H1 (cell line): Measurements from ENCODE around the gene PLD3. TPM values are rescaled to one million over a fixed set of nuclear protein-coding genes. Genes with fewer than 3 reads are reported as not detected.

Experiments
- CTCF ChIA-PET: fragments of 300-600 bp; sonication (Branson Sonifier 250); formaldehyde crosslinking; loops from one replicate; lab custom pipeline; 2021; ENCODE audit not compliant: partially characterized antibody; lab: Charles Lee
- POLR2A ChIA-PET: fragments of 300-600 bp; sonication (Branson Sonifier 250); formaldehyde crosslinking; loops from one replicate; lab custom pipeline; 2021; ENCODE audit warnings: inconsistent platforms; ENCODE audit not compliant: partially characterized antibody; lab: Charles Lee
- DNase-seq, 2 experiments: peaks; one replicate each; pipeline versions ENCODE4 v3.0.0 to v3.0.0-alpha.2; 2010 to 2022; ENCODE audit warnings: low spot score in 2 of 2, low read depth in 1 of 2, mixed read lengths in 1 of 2
- FAIRE-seq: peaks from 2 replicates; lab custom pipeline; 2011; peaks lifted over from hg19 to GRCh38; lab: Jason Lieb, UNC
- H2AFZ ChIP-seq: 2 replicates; pipeline ENCODE4 v1.8.1; 2012; ENCODE audit warnings: low read length, inconsistent platforms
- H2AK5ac ChIP-seq: 2 replicates; pipeline ENCODE4 v1.6.1; 2013; ENCODE audit warnings: low read depth, low read length
- H2BK120ac ChIP-seq: replicated peaks from 2 replicates; pipeline ENCODE3; 2013; ENCODE audit warnings: low read depth, low read length, inconsistent platforms
- H2BK12ac ChIP-seq: 2 replicates; pipeline ENCODE4 v1.6.1; 2013; ENCODE audit warnings: low read depth, low read length
- H2BK15ac ChIP-seq: 2 replicates; pipeline ENCODE4 v1.6.1; 2013; ENCODE audit warnings: low read length
- H2BK20ac ChIP-seq: 2 replicates; pipeline ENCODE4 v1.6.1; 2013; ENCODE audit warnings: low read length
- H2BK5ac ChIP-seq: 2 replicates; pipeline ENCODE4 v1.6.1; 2013; ENCODE audit warnings: low read depth, low read length
- H3K14ac ChIP-seq: 2 replicates; pipeline ENCODE4 v1.6.1; 2013; ENCODE audit warnings: inconsistent platforms; ENCODE audit not compliant: insufficient read length
- H3K18ac ChIP-seq: 2 replicates; pipeline ENCODE4 v1.6.1; 2013; ENCODE audit warnings: low read length; ENCODE audit errors: extremely low read depth
- H3K23ac ChIP-seq: 2 replicates; pipeline ENCODE4 v1.6.1; 2013; ENCODE audit warnings: inconsistent platforms; ENCODE audit not compliant: insufficient read length
- H3K23me2 ChIP-seq: 2 replicates; pipeline ENCODE4 v1.6.1; 2013; ENCODE audit warnings: low read depth, low read length
- H3K27ac ChIP-seq: 2 replicates; pipeline ENCODE4 v1.6.1; 2011; ENCODE audit warnings: low read depth, low read length, inconsistent platforms
- H3K27me3 ChIP-seq, 4 experiments: replicated peaks in 1 of 4; 1 replicate in 1 of 4; 2 replicates in 3 of 4; pipeline versions ENCODE4 v1.6.1 to v1.8.1; 2011 to 2013; ENCODE audit warnings: low read length in 3 of 4, mild to moderate bottlenecking in 3 of 4, inconsistent platforms in 2 of 4, mixed read lengths in 2 of 4, moderate library complexity in 1 of 4; ENCODE audit not compliant: control insufficient read depth in 3 of 4, insufficient read depth in 3 of 4; ENCODE audit errors: extremely low read depth in 1 of 4
- H3K36me3 ChIP-seq, 4 experiments: 2 replicates each; pipeline versions ENCODE4 v1.6.1 to v1.8.1; 2011 to 2013; ENCODE audit warnings: mild to moderate bottlenecking in 4 of 4, low read length in 3 of 4, moderate library complexity in 2 of 4, control low read depth in 1 of 4, inconsistent platforms in 1 of 4; ENCODE audit not compliant: insufficient read depth in 4 of 4, control insufficient read depth in 2 of 4
- H3K4ac ChIP-seq: replicated peaks from 2 replicates; pipeline ENCODE3; 2013; ENCODE audit warnings: low read length, low read depth, mixed read lengths, inconsistent platforms; ENCODE audit not compliant: insufficient read length
- H3K4me1 ChIP-seq, 4 experiments: replicated peaks in 1 of 4; 1 replicate in 1 of 4; 2 replicates in 3 of 4; pipeline versions ENCODE4 v1.6.1 to v1.8.1; 2011 to 2013; ENCODE audit warnings: low read length in 3 of 4, inconsistent platforms in 2 of 4, mixed read lengths in 1 of 4; ENCODE audit not compliant: insufficient read depth in 4 of 4, control insufficient read depth in 3 of 4
- H3K4me2 ChIP-seq, 2 experiments: 2 replicates each; pipeline versions ENCODE4 v1.6.1 to v1.8.1; 2011 to 2013; ENCODE audit warnings: low read depth in 2 of 2, low read length in 2 of 2, control low read depth in 1 of 2, inconsistent platforms in 1 of 2, mild to moderate bottlenecking in 1 of 2; ENCODE audit not compliant: insufficient read depth in 1 of 2
- H3K4me3 ChIP-seq, 4 experiments: fragments of 200-600, 300-600 bp in 1 of 4; sonication (generic), shearing (Covaris generic), sonication (Bioruptor Twin) in 1 of 4; 2 replicates each; pipeline versions ENCODE4 v1.5.1 to v1.8.1; 2011 to 2016; ENCODE audit warnings: low read length in 4 of 4, low read depth in 3 of 4, control low read depth in 2 of 4, inconsistent platforms in 2 of 4, mild to moderate bottlenecking in 2 of 4, mixed read lengths in 1 of 4, moderate library complexity in 1 of 4; ENCODE audit not compliant: insufficient read depth in 2 of 4; ENCODE audit errors: extremely low read depth in 1 of 4
- H3K56ac ChIP-seq: replicated peaks from 2 replicates; pipeline ENCODE3; 2013; ENCODE audit warnings: low read depth, mild to moderate bottlenecking, mixed read lengths, low read length, inconsistent platforms; ENCODE audit not compliant: insufficient read length
- H3K79me1 ChIP-seq: 2 replicates; pipeline ENCODE4 v1.6.1; 2013; ENCODE audit warnings: low read depth, low read length, control low read depth
- H3K79me2 ChIP-seq, 2 experiments: 2 replicates each; pipeline versions ENCODE4 v1.6.1 to v1.8.1; 2012 to 2013; ENCODE audit warnings: low read length in 2 of 2, mild to moderate bottlenecking in 2 of 2, inconsistent platforms in 1 of 2; ENCODE audit not compliant: insufficient read depth in 2 of 2, control insufficient read depth in 1 of 2
- H3K9ac ChIP-seq, 4 experiments: replicated peaks in 1 of 4; 1 replicate in 1 of 4; 2 replicates in 3 of 4; pipeline versions ENCODE4 v1.6.1 to v1.8.1; 2011 to 2013; ENCODE audit warnings: low read depth in 3 of 4, low read length in 3 of 4, control low read depth in 2 of 4, mild to moderate bottlenecking in 2 of 4, moderate library complexity in 2 of 4, inconsistent platforms in 1 of 4; ENCODE audit errors: extremely low read depth in 1 of 4
- H3K9me3 ChIP-seq, 2 experiments: 2 replicates each; pipeline versions ENCODE4 v1.6.1 to v1.8.1; 2012 to 2013; ENCODE audit warnings: mild to moderate bottlenecking in 2 of 2, moderate library complexity in 2 of 2, control low read depth in 1 of 2, inconsistent platforms in 1 of 2, low read depth in 1 of 2, low read length in 1 of 2, mixed read lengths in 1 of 2; ENCODE audit not compliant: insufficient read depth in 2 of 2
- H4K20me1 ChIP-seq, 2 experiments: replicated peaks in 1 of 2; 2 replicates each; pipeline versions ENCODE3 to v1.8.1; 2011 to 2013; ENCODE audit warnings: inconsistent platforms in 2 of 2, low read length in 2 of 2, mild to moderate bottlenecking in 1 of 2; ENCODE audit not compliant: insufficient read depth in 2 of 2, control insufficient read depth in 1 of 2
- H4K5ac ChIP-seq: 2 replicates; pipeline ENCODE4 v1.6.1; 2013; ENCODE audit warnings: low read length, low read depth, mixed read lengths, inconsistent platforms; ENCODE audit not compliant: insufficient read length
- H4K8ac ChIP-seq: 2 replicates; pipeline ENCODE4 v1.8.0; 2013; ENCODE audit warnings: mild to moderate bottlenecking, moderate library complexity, low read length, inconsistent platforms; ENCODE audit not compliant: insufficient read depth; ENCODE audit errors: extremely low read depth
- H4K91ac ChIP-seq: replicated peaks from 2 replicates; pipeline ENCODE3; 2013; ENCODE audit warnings: low read length, mixed read lengths, inconsistent platforms; ENCODE audit not compliant: insufficient read length
- BRCA1 ChIP-seq: IDR thresholded peaks from 2 replicates; pipeline ENCODE4 v1.6.1; 2012; ENCODE audit warnings: low read depth, low read length, improper control_type of control experiment
- CEBPB ChIP-seq: IDR thresholded peaks from 2 replicates; pipeline ENCODE4 v1.6.1; 2012; ENCODE audit warnings: low read depth, low read length
- MAFK ChIP-seq: IDR thresholded peaks from 2 replicates; pipeline ENCODE4 v1.6.1; 2012; ENCODE audit warnings: low read depth, mild to moderate bottlenecking, improper control_type of control experiment, low read length
- MAX ChIP-seq: IDR thresholded peaks from 2 replicates; pipeline ENCODE4 v1.6.1; 2012; ENCODE audit warnings: inconsistent platforms
- POLR2A ChIP-seq, 2 experiments: IDR thresholded peaks; 1 replicate in 1 of 2; 2 replicates in 1 of 2; pipeline ENCODE4 v1.6.1; 2011; ENCODE audit warnings: low read depth in 2 of 2, low read length in 2 of 2, mild to moderate bottlenecking in 2 of 2; ENCODE audit errors: control extremely low read depth in 1 of 2
- SP2 ChIP-seq: IDR thresholded peaks from 2 replicates; pipeline ENCODE4 v1.6.1; 2012; ENCODE audit warnings: mild to moderate bottlenecking, low read length, inconsistent platforms
- WGBS, 2 experiments: shearing (Covaris generic) in 1 of 2; methylation state at CpG; one replicate each; pipeline versions ENCODE4 v1.1.6 to v1.1.7; 2013 to 2015; ENCODE audit warnings: low lambda C conversion rate in 2 of 2, mixed read lengths in 2 of 2, inconsistent platforms in 1 of 2, low coverage in 1 of 2, missing lambda C conversion rate in 1 of 2; ENCODE audit not compliant: insufficient replicate concordance in 2 of 2, insufficient coverage in 1 of 2, insufficient read length in 1 of 2; ENCODE audit errors: extremely low coverage in 1 of 2, missing lambda C conversion rate in 1 of 2; 5-methylcytosine and 5-hydroxymethylcytosine counted together
- polyA plus RNA-seq, 7 experiments: library from polyadenylated mRNA; depleted of rRNA in 3 of 7; stranded (reverse) in 5 of 7; unstranded in 2 of 7; fragments of >200 nt in 5 of 7; fragments of 200-250 nt in 2 of 7; gene quantifications; 1 replicate in 5 of 7; 2 replicates in 1 of 7; 4 replicates in 1 of 7; pipeline versions ENCODE4 v1.2.1 to v1.2.3, GENCODE V29; 2011 to 2013; ENCODE audit warnings: missing spikeins in 2 of 7, mixed read lengths in 2 of 7
- total RNA-seq: library from RNA; stranded (reverse); fragmentation: NEBNext Ultra II Directional; extraction: Animal tissue kit (Norgen Biotek cat#: 25700); gene quantifications from 2 replicates; pipeline ENCODE4 v1.2.1, GENCODE V29; 2021

The PLD3 gene
- total and polyA plus RNA-seq, 2 of the 8 experiments (the other 6 are each of a cell fraction or from before 2014, with no cell fraction given) = 180 to 543 TPM

- ChIA-PET POLR2A (interaction anchor here (0.6 to 2.0 kb wide), 9 partner anchors 9 to 37 kb away, joined by 3 to 6 read pairs (median 3); partner anchors contain the start of gene SERTAD1), CTCF (interaction anchor here (0.6 to 1.4 kb wide), 6 partner anchors 12 to 208 kb away, joined by 3 to 4 read pairs (median 4); no protein-coding TSS in a partner anchor)
- no peak overlapping the region for H2BK15ac ChIP-seq
- H4K5ac ChIP-seq = no peak overlapping the region
- H3K23me2 ChIP-seq = no peaks in the 10 kb centered on the region
- no peak overlapping the region for H3K4me2 ChIP-seq
- WGBS, 2 experiments = 91% methylated on average over 31 of the region's 33 CpGs; no CpG with 5 or more reads in 1 of the 2 experiments
- no peak for DNase-seq
- no peaks in the 10 kb centered on the region for H3K9me3 ChIP-seq
- no peak overlapping the region for H2BK120ac ChIP-seq
- H2BK12ac ChIP-seq = no peak overlapping the region
- no peak for TF ChIP-seq MAFK
- no peak for TF ChIP-seq CEBPB
- no peak for TF ChIP-seq POLR2A (IDR thresholded peaks at IDR 0.05; ENCODE audit: control extremely low read depth in 1 of 2, low read depth in 2 of 2, low read length in 2 of 2)
- TF ChIP-seq BRCA1 = no peak
- no peak for TF ChIP-seq MAX
- no peak for TF ChIP-seq SP2
- no peak overlapping the region for H3K56ac ChIP-seq
- no peak overlapping the region for H4K91ac ChIP-seq
- FAIRE-seq = no peak
- H2AFZ ChIP-seq = no peak overlapping the region
- no peak overlapping the region for H3K4me3 ChIP-seq
- no peak overlapping the region for H4K8ac ChIP-seq
- no peak overlapping the region for H2BK5ac ChIP-seq
- no peak overlapping the region for H3K27ac ChIP-seq
- H3K27me3 ChIP-seq = no peaks in the 10 kb centered on the region
- no peak overlapping the region for H3K14ac ChIP-seq
- peaks cover 0 to 4% (median 3%) of the 10 kb centered on the region in 4 experiments; a peak in 3 of 7 replicates for H3K4me1 ChIP-seq
- no peak overlapping the region for H3K18ac ChIP-seq
- no peaks in the 10 kb centered on the region for H4K20me1 ChIP-seq
- no peaks in the 10 kb centered on the region for H3K79me1 ChIP-seq
- no peak overlapping the region for H3K9ac ChIP-seq
- H3K4ac ChIP-seq = no peak overlapping the region
- no peak overlapping the region for H3K23ac ChIP-seq
- no peak overlapping the region for H2AK5ac ChIP-seq
- no peaks in the 10 kb centered on the region for H3K36me3 ChIP-seq
- H3K79me2 ChIP-seq = no peaks in the 10 kb centered on the region
- no peak overlapping the region for H2BK20ac ChIP-seq
Observed at GRCh38 chr19:40389404-40390083, 41.0 kb downstream of the PLD3 start.
